GM23248 (cell line): Measurements from ENCODE around the gene CRYAB. TPM values are rescaled to one million over a fixed set of nuclear protein-coding genes. Genes with fewer than 3 reads are reported as not detected.

ENCODE experiments used
- DNase-seq: peaks from one replicate; pipeline ENCODE4 v3.0.0-alpha.2; 2015
- H2AFZ ChIP-seq: fragments of 200-600 bp; sonication (generic); 2 replicates; pipeline ENCODE4 v1.6.1; 2016; ENCODE audit warnings: antibody characterized with exemption
- H3F3A ChIP-seq: fragments of 200-600 bp; sonication (generic); 2 replicates; pipeline ENCODE4 v1.6.1; 2016; ENCODE audit warnings: mild to moderate bottlenecking, antibody characterized with exemption, mixed run types; ENCODE audit not compliant: insufficient read depth
- H3K27ac ChIP-seq: fragments of 200-600 bp; sonication (generic); 2 replicates; pipeline ENCODE4 v1.5.1; 2016; ENCODE audit warnings: mild to moderate bottlenecking
- H3K27me3 ChIP-seq: fragments of 200-600 bp; sonication (generic); replicated peaks from 2 replicates; pipeline ENCODE4 v1.6.1; 2016; ENCODE audit warnings: mild to moderate bottlenecking; ENCODE audit not compliant: insufficient read depth
- H3K36me3 ChIP-seq: fragments of 200-600 bp; sonication (generic); 2 replicates; pipeline ENCODE4 v1.6.1; 2016; ENCODE audit warnings: low read depth, mild to moderate bottlenecking
- H3K4me1 ChIP-seq: fragments of 200-600 bp; sonication (generic); 2 replicates; pipeline ENCODE4 v1.6.1; 2016; ENCODE audit warnings: mild to moderate bottlenecking; ENCODE audit not compliant: insufficient read depth
- H3K4me2 ChIP-seq: fragments of 200-600 bp; sonication (generic); one replicate; pipeline ENCODE4 v1.6.1; 2016; ENCODE audit warnings: mild to moderate bottlenecking; ENCODE audit not compliant: unreplicated experiment
- H3K4me3 ChIP-seq: fragments of 200-600 bp; sonication (generic); 2 replicates; pipeline ENCODE4 v1.5.1; 2016; ENCODE audit warnings: mild to moderate bottlenecking
- H3K79me2 ChIP-seq: fragments of 200-600 bp; sonication (generic); 2 replicates; pipeline ENCODE4 v1.6.1; 2016; ENCODE audit warnings: mild to moderate bottlenecking; ENCODE audit not compliant: insufficient read depth
- H3K9ac ChIP-seq: fragments of 200-600 bp; sonication (generic); 2 replicates; pipeline ENCODE4 v1.6.1; 2016; ENCODE audit warnings: mild to moderate bottlenecking
- H3K9me2 ChIP-seq: fragments of 200-600 bp; sonication (generic); 2 replicates; pipeline ENCODE4 v1.6.1; 2016; ENCODE audit warnings: mixed run types, mild to moderate bottlenecking, moderate library complexity; ENCODE audit not compliant: insufficient read depth
- H3K9me3 ChIP-seq: fragments of 200-600 bp; sonication (generic); one replicate; pipeline ENCODE4 v1.6.1; 2017; ENCODE audit warnings: low read depth
- H4K20me1 ChIP-seq: fragments of 200-600 bp; sonication (generic); 2 replicates; pipeline ENCODE4 v1.6.0; 2016; ENCODE audit not compliant: insufficient read depth
- EZH2 ChIP-seq: fragments of 200-600 bp; sonication (generic); IDR thresholded peaks from 2 replicates; pipeline ENCODE4 v1.6.1; 2018; ENCODE audit warnings: antibody characterized with exemption, mild to moderate bottlenecking; ENCODE audit not compliant: insufficient read depth, poor library complexity, severe bottlenecking
- EZH2phosphoT487 ChIP-seq: fragments of 200-600 bp; sonication (generic); IDR thresholded peaks from 2 replicates; pipeline ENCODE4 v1.6.1; 2018; ENCODE audit warnings: antibody characterized with exemption, moderate library complexity, mild to moderate bottlenecking, low read depth; ENCODE audit not compliant: insufficient read depth
- WGBS, 2 experiments: methylation state at CpG; one replicate each; pipeline ENCODE4 v1.1.6; 2015 to 2017; ENCODE audit warnings: low lambda C conversion rate in 2 of 2, low coverage in 1 of 2; ENCODE audit errors: missing lambda C conversion rate in 2 of 2; 5-methylcytosine and 5-hydroxymethylcytosine counted together
- in situ Hi-C: fragments of 300-500 bp; cut with MboI; formaldehyde crosslinking; loops from 2 replicates; pipeline ENCODE4 v1.15.0; 2020
- polyA plus RNA-seq: library from polyadenylated mRNA; unstranded; fragments of >200 nt; fragmentation: Nextera tagmentation; extraction: Ambion mirVana; gene quantifications from 2 replicates; pipeline ENCODE4 v1.2.1, GENCODE V29; 2016
- total RNA-seq: library from RNA; depleted of rRNA; stranded (reverse); fragments of >200 nt; shearing (Covaris generic); gene quantifications from 2 replicates; pipeline ENCODE4 v1.2.3, GENCODE V29; 2014

Gene CRYAB
- total and polyA plus RNA-seq, 2 experiments from 2014 or later: 91.0 to 455 TPM

DNA sequence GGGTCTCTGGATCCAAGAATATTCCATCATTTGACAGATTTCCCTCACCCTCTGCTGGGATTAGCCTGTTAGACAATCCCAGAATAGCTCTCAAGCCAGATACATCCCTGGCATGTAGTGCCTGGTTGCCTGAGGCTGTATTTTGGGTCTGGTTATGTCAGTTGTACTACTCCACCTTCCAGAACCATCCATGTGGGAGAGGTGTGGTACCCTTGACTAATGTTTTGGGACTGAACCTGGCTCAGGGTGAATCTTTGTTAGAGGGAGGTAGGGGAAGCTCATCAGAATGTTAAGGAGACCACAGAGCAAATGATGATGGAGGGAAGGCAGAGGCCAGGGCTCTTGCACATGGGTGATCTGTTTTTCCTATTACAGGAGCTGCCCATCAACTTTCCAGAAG is 12.4 kb upstream of the CRYAB start:
- Histone ChIP-seq H3K4me3 (peak overlapping the region; percentile 58), H3K4me1 (peaks cover 35% of the 10 kb centered on the region), H3K4me2 (peak overlapping the region; percentile 89), H3K9ac (peak overlapping the region; percentile 80), H3K27me3 (no peaks in the 10 kb centered on the region), H3F3A (peaks cover 33% of the 10 kb centered on the region), H3K79me2 (no peaks in the 10 kb centered on the region), H3K9me2 (no peaks in the 10 kb centered on the region), H2AFZ (peak overlapping the region; percentile 78), H3K36me3 (no peaks in the 10 kb centered on the region), H3K27ac (peak overlapping the region; percentile 96), H3K9me3 (no peaks in the 10 kb centered on the region), H4K20me1 (no peaks in the 10 kb centered on the region)
- TF ChIP-seq EZH2phosphoT487 (no peak), EZH2 (no peak)
- DNase-seq: peak; percentile 40
- in situ Hi-C loops: no loop called here

- H2AFZ ChIP-seq: peak overlapping the region; percentile 78
- WGBS, 2 experiments: 1 to 2% methylated on average over 5 of the region's 5 CpGs
- H3K79me2 ChIP-seq: no peaks in the 10 kb centered on the region
- TF ChIP-seq EZH2 (no peak), EZH2phosphoT487 (no peak)
- peaks cover 33% of the 10 kb centered on the region for H3F3A ChIP-seq
- peak overlapping the region; percentile 80 for H3K9ac ChIP-seq
- peak overlapping the region; percentile 89 for H3K4me2 ChIP-seq
- peak overlapping the region; percentile 58 for H3K4me3 ChIP-seq
- peak; percentile 68 for DNase-seq
- H3K9me3 ChIP-seq: no peaks in the 10 kb centered on the region
- H3K27ac ChIP-seq: peak overlapping the region; percentile 96
- H4K20me1 ChIP-seq: no peaks in the 10 kb centered on the region
- in situ Hi-C loops: no loop called here
- no peaks in the 10 kb centered on the region for H3K9me2 ChIP-seq
- peaks cover 35% of the 10 kb centered on the region for H3K4me1 ChIP-seq
- no peaks in the 10 kb centered on the region for H3K36me3 ChIP-seq
- no peaks in the 10 kb centered on the region for H3K27me3 ChIP-seq
These were observed 11.8 kb upstream of the CRYAB start for GRCh38 chr11:111923351-111923788.

DNA sequence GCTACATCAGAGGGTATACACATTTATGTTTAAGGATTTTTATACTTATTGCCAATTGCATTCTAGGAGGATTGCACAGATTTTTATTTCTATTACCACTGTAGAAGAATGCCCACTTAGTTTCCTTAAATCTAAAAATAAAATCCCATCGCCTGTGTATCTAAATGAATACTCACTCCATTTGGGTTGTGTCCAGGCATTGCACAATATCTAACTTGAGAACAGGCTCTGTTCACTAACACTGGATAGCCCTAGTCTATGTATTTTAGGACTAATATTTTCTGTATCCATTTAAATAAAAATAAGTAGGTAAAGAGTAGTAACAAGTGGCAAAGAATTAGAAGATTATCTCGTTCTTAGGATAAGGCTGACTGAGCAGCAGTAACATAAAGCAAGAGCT is 11.2 kb upstream of the CRYAB start:
- Histone ChIP-seq H2AFZ (peak overlapping the region; percentile 78), H3K4me2 (peak overlapping the region; percentile 89), H3K27ac (peak overlapping the region; percentile 96), H3K27me3 (no peaks in the 10 kb centered on the region), H3K4me3 (peak overlapping the region; percentile 58), H4K20me1 (no peaks in the 10 kb centered on the region), H3K4me1 (peaks cover 35% of the 10 kb centered on the region), H3K36me3 (no peaks in the 10 kb centered on the region), H3F3A (peaks cover 33% of the 10 kb centered on the region), H3K9ac (peak overlapping the region; percentile 80), H3K9me2 (no peaks in the 10 kb centered on the region), H3K79me2 (no peaks in the 10 kb centered on the region), H3K9me3 (no peaks in the 10 kb centered on the region)
- peak; percentile 93 for DNase-seq
- 0 to 1% methylated on average over 2 of the region's 2 CpGs for WGBS, 2 experiments
- TF ChIP-seq EZH2 (no peak), EZH2phosphoT487 (no peak)
- in situ Hi-C loops: no loop called here

GRCh38 chr11:111921541-111922230 is 10.1 kb upstream of the CRYAB start:
- Histone ChIP-seq H3K27ac (peak overlapping the region; percentile 96), H3K79me2 (no peaks in the 10 kb centered on the region), H2AFZ (no peak overlapping the region), H3K36me3 (no peaks in the 10 kb centered on the region), H3K4me2 (peak overlapping the region; percentile 89), H3K4me1 (peaks cover 35% of the 10 kb centered on the region), H3K9me2 (no peaks in the 10 kb centered on the region), H3K9ac (peak overlapping the region; percentile 80), H3K9me3 (no peaks in the 10 kb centered on the region), H3K27me3 (no peaks in the 10 kb centered on the region), H4K20me1 (no peaks in the 10 kb centered on the region), H3F3A (peaks cover 28% of the 10 kb centered on the region), H3K4me3 (no peak overlapping the region)
- no peak for DNase-seq
- 92 to 93% methylated on average over 7 of the region's 7 CpGs for WGBS, 2 experiments
- TF ChIP-seq EZH2phosphoT487: no peak
- TF ChIP-seq EZH2: no peak
- in situ Hi-C loops: no loop called here
